Testis (tissue), 3 donors: ENCODE data around the gene SPOP. TPM values are rescaled to one million over a fixed set of nuclear protein-coding genes. Genes with fewer than 3 reads are reported as not detected.

ENCODE experiments used
- DNase-seq: peaks from one replicate; pipeline ENCODE4 v3.0.0-alpha.2; 2019
- H3K27ac ChIP-seq, 2 donors: fragments of 200-600 bp; sonication (generic); one replicate each; pipeline ENCODE4 v1.5.1; 2019
- H3K27me3 ChIP-seq: fragments of 200-600 bp; sonication (generic); one replicate; pipeline ENCODE4 v1.5.1; 2019
- H3K36me3 ChIP-seq: fragments of 200-600 bp; sonication (generic); one replicate; pipeline ENCODE4 v1.5.1; 2017; ENCODE audit warnings: low read depth; ENCODE audit errors: missing control alignments
- H3K4me1 ChIP-seq: fragments of 200-600 bp; sonication (generic); one replicate; pipeline ENCODE4 v1.5.1; 2019
- H3K4me3 ChIP-seq, 2 donors: fragments of 200-600 bp; sonication (generic); one replicate each; pipeline ENCODE4 v1.5.1; 2017 to 2019
- H3K9me3 ChIP-seq: fragments of 200-600 bp; sonication (generic); one replicate; pipeline ENCODE4 v1.5.1; 2017
- POLR2A ChIP-seq: fragments of 450-650 bp; IDR thresholded peaks from one replicate; pipeline ENCODE4 v1.6.1; 2017; ENCODE audit warnings: antibody characterized with exemption, mild to moderate bottlenecking, moderate library complexity
- WGBS, 2 donors: methylation state at CpG; one replicate each; pipeline ENCODE4 v1.1.5; 2018; 5-methylcytosine and 5-hydroxymethylcytosine counted together
- intact Hi-C: fragments of 100-400 bp; cut with DNase I; formaldehyde crosslinking; loops from one replicate; pipeline ENCODE4 v1.15.1; 2023; ENCODE audit warnings: low total_unique reads
- polyA plus RNA-seq: library from polyadenylated mRNA; stranded (reverse); fragments of 350-450 nt; fragmentation: Illumina TruSeq; extraction: RNeasy Lipid Tissue Mini Kit (QIAGEN cat#74804); gene quantifications from one replicate; pipeline ENCODE4 v1.2.3, GENCODE V29; 2014; ENCODE audit warnings: low read depth, low replicate concordance; ENCODE audit not compliant: insufficient read depth
- total RNA-seq, 2 donors: library from RNA; depleted of rRNA; stranded (reverse); fragments of >200 nt; gene quantifications; one replicate each; pipeline ENCODE4 v1.2.3, GENCODE V29; 2016
- TF ChIP-seq, protein P1 (sequence below), 3 experiments: fragments of 450-650 bp in 2 of 3; fragments of 200-600 bp in 1 of 3; sonication (generic) in 1 of 3; IDR thresholded peaks; one replicate each; pipeline ENCODE4 v1.5.1; 2016 to 2019; ENCODE audit warnings: antibody characterized with exemption in 3 of 3, mild to moderate bottlenecking in 2 of 3, moderate library complexity in 1 of 3

Gene SPOP
- total and polyA plus RNA-seq, 3 donors from 2014 or later, result 39.6 to 60.6 (median 52.0) TPM

DNA sequence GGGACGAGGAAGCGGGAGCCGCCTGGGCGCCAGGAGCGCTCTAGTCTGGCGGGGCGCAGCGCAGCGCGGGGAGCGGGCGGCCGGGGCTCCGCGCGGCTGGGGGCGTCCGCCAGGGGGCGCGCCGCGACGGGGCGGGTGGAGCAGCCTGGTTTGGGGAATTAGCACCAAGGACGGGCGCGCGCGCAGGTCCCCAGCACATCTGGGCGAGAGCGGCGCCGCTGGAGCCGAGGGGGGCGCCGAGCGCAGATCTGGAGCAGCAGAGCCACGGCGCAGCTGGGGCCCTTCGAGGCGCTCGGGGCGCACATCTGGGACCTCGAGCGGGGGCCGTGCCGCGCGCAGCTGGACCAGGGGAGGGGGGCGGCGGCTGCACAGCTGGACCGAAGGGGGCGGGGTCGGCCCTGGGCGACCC, 102.2 kb downstream of the SPOP start, which contains the start of gene NXPH3:
TSS of gene NXPH3 (plus strand) at position 193 of the 409 bp plus-strand sequence. CDS start 349 bp downstream, outside the sequence.
- H3K9me3 ChIP-seq, result no peaks in the 10 kb centered on the region
- 0 to 2% methylated on average over 11 to 42 of the region's 55 CpGs for WGBS, 2 donors
- DNase-seq, result peak; percentile 63
- H3K4me3 ChIP-seq, result peak within 1 kb of the TSS; percentile 63 to 76
- H3K27ac ChIP-seq, result peak within 1 kb of the TSS; percentile 84
- H3K36me3 ChIP-seq, result no peaks in the 10 kb centered on the region
- TF ChIP-seq, protein P1, sequence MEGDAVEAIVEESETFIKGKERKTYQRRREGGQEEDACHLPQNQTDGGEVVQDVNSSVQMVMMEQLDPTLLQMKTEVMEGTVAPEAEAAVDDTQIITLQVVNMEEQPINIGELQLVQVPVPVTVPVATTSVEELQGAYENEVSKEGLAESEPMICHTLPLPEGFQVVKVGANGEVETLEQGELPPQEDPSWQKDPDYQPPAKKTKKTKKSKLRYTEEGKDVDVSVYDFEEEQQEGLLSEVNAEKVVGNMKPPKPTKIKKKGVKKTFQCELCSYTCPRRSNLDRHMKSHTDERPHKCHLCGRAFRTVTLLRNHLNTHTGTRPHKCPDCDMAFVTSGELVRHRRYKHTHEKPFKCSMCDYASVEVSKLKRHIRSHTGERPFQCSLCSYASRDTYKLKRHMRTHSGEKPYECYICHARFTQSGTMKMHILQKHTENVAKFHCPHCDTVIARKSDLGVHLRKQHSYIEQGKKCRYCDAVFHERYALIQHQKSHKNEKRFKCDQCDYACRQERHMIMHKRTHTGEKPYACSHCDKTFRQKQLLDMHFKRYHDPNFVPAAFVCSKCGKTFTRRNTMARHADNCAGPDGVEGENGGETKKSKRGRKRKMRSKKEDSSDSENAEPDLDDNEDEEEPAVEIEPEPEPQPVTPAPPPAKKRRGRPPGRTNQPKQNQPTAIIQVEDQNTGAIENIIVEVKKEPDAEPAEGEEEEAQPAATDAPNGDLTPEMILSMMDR (IDR thresholded peaks at IDR 0.05), result peak; percentile 68 to 85 (median 76)
- TF ChIP-seq POLR2A, result no peak
- H3K4me1 ChIP-seq, result peaks cover 42% of the 10 kb centered on the region
- intact Hi-C loops, result loop anchor here (10.0 kb wide), 1 partner anchor 199 kb away; no protein-coding TSS in a partner anchor
- no peaks in the 10 kb centered on the region for H3K27me3 ChIP-seq

DNA sequence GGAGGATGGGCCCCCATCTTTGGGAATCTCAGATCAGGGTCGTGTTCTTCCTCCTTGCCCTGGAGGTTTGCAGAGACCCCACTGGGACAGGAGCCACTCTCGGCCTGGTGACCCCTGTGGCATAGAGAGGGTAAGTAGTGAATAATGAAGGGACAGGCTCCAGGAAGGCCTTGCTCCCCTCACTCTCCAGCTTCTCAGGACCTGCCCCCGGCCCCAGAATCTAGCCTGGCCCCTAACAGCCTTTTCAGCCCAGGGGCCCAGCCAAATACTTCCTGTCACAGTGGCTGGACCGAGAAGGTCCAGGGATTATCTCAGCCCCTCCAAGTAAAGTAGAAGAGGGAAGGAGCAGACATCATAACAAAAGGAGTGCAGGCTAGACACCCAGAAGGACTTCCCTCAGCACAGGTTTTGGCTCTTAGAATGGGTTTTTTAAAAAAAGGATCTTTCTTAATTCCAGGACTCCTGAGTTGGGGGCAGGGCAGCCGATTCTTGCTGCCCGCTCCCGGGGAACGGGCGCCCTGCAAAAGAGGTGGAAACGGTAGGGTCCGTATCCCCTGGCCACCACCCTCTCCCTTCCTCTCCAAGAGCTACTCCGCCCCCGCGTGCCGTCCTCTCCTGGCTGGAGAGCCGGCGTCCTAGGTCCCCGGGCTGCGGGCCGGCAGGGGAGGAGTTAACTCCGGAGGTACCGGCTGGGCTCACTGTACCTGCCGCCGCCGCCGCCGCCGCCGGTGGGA, 102.8 kb downstream of the SPOP start:
- 11 to 21% methylated on average over 14 to 29 of the region's 29 CpGs for WGBS, 2 donors
- TF ChIP-seq POLR2A, result no peak
- TF ChIP-seq, protein P1 (IDR thresholded peaks at IDR 0.05), result no peak
- Histone ChIP-seq H3K9me3 (no peaks in the 10 kb centered on the region), H3K27me3 (no peaks in the 10 kb centered on the region), H3K4me1 (peaks cover 42% of the 10 kb centered on the region), H3K4me3 (peak overlapping the region; percentile 63 to 76), H3K27ac (peak overlapping the region; percentile 21 to 84), H3K36me3 (no peaks in the 10 kb centered on the region)
- intact Hi-C loops, result loop anchor here (5.0 to 10.0 kb wide), 2 partner anchors 117 to 200 kb away; no protein-coding TSS in a partner anchor
- no peak for DNase-seq

DNA sequence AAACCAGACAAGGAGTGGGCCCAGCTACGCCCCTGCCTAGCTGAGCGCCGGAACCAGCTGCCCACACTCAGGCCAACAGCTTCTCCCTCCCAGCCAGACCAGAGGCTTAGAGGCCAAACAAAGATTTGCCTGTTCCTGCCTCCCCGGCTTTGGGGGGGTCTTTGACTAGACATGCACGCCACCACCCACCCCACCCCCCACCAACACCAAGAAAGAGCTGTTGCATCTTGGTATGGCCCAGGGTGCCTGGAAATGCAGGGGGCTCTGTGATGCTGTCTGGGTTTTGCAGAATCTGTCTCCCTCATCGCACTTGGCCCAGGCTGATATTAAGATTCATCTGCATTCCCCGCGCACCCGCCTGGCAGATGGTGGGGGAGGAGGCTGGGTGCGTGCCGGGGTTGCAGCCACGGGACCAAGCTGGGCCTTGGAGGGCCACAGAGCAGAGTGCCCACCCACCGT, 103.5 kb downstream of the SPOP start:
- Histone ChIP-seq H3K4me1 (peaks cover 42% of the 10 kb centered on the region), H3K27me3 (no peaks in the 10 kb centered on the region), H3K4me3 (no peak overlapping the region), H3K27ac (peak overlapping the region; percentile 21 to 84), H3K9me3 (no peaks in the 10 kb centered on the region), H3K36me3 (no peaks in the 10 kb centered on the region)
- TF ChIP-seq, protein P1 (IDR thresholded peaks at IDR 0.05), result no peak
- TF ChIP-seq POLR2A, result no peak
- no peak for DNase-seq
- intact Hi-C loops, result loop anchor here (5.0 to 10.0 kb wide), 2 partner anchors 118 to 200 kb away; no protein-coding TSS in a partner anchor
- WGBS, 2 donors, result 26 to 50% methylated on average over 2 to 13 of the region's 13 CpGs

DNA sequence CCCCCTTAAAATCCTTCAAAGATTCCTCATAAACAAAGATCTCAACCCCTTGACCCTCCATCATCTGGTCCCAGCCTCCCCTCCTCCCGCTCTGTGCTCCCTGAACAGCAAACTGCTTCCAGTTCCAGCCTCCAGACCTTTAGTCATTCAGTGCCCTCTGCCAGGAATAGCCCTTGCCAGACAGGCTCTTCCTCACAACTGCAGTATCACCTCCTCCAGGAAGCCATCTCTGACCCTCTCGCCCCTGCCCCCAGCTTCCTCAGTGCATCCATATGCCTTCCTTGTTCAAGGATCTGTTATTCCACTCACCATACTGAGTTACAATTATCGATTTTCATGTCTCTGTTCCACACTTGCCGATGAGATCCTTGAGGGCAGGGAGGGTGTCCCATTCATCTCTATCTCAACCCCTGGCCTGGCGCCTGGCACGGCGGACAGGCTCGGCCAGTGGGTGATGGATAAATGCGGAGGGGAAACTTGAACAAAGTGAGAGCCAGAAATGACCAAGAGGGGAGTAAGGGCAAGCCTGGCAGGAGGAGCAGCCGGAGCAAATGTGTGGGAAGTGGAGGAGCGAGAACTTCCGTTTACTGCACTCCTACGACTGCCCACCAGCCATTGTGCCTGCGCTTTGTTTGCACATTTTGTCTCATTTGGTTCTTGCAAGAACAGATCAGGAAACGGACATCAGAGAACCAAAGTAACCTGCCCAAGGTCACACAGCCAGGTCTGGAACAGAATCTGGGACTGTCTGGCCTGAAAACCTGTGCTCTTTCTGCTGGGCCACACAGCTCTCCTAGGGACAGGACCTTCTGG, 104.2 kb downstream of the SPOP start:
- Histone ChIP-seq H3K9me3 (no peaks in the 10 kb centered on the region), H3K27ac (peak overlapping the region in 1 of 2 donors; percentile 84), H3K27me3 (no peaks in the 10 kb centered on the region), H3K4me1 (peaks cover 42% of the 10 kb centered on the region), H3K36me3 (no peaks in the 10 kb centered on the region), H3K4me3 (no peak overlapping the region)
- TF ChIP-seq, protein P1 (IDR thresholded peaks at IDR 0.05), result no peak
- no peak for TF ChIP-seq POLR2A
- DNase-seq, result no peak
- 45 to 52% methylated on average over 15 of the region's 15 CpGs for WGBS, 2 donors
- intact Hi-C loops, result loop anchor here (5.0 to 10.0 kb wide), 2 partner anchors 119 to 201 kb away; no protein-coding TSS in a partner anchor
